ENCODE data around the gene WNT5B. TPM values are rescaled to one million over a fixed set of nuclear protein-coding genes. Genes with fewer than 3 reads are reported as not detected.

WNT5B gene
- total and polyA plus RNA-seq, 4 donors: 0.59 to 2.4 (median 0.97) TPM

DNA sequence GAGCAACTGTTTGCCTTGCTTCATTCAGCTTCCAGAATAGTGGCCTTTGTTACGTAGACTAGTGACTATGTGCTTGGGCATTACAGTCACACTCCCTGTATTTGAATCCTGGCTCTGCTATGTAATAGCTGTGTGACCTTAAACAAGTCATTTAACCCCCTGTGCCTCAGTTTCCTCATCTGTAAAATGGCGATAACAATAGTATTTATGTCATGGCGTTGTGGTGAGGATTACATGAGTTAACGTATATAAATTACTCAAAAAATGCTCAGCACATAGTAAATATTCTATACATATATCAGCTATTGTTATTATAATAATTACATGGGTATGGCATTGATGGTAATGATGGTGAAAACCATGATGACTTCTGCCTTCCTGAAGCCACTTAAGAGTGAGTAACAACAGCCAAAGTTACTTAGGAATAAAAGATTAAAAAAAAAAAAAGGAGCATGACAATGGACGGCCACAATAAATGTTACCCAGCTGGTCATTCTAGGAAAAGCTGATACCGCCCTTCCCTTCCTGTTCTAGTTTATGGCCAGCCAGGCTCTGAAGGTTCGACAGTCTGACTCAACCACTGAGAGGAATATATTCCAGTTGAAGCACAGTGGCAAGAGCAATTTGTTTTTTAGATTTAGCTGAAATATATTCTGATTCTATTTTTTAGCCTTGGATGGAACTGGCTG, 51.9 kb downstream of the WNT5B start:
- no peak for DNase-seq (ENCODE audit: low spot score)
- H3K27ac ChIP-seq (ENCODE audit: low read depth in 1 of 2, low read length in 2 of 2): no peak overlapping the region
- no peak for TF ChIP-seq YY1 (IDR thresholded peaks at IDR 0.05)
- TF ChIP-seq EGR1 (IDR thresholded peaks at IDR 0.05; ENCODE audit: low read depth in 2 of 2): no peak
- TF ChIP-seq HNF4A (conservative IDR thresholded peaks at IDR 0.05): no peak
- no peak for TF ChIP-seq RXRA (IDR thresholded peaks at IDR 0.05)
- no peak for TF ChIP-seq FOXA2 (IDR thresholded peaks at IDR 0.05)
- TF ChIP-seq, protein P1, sequence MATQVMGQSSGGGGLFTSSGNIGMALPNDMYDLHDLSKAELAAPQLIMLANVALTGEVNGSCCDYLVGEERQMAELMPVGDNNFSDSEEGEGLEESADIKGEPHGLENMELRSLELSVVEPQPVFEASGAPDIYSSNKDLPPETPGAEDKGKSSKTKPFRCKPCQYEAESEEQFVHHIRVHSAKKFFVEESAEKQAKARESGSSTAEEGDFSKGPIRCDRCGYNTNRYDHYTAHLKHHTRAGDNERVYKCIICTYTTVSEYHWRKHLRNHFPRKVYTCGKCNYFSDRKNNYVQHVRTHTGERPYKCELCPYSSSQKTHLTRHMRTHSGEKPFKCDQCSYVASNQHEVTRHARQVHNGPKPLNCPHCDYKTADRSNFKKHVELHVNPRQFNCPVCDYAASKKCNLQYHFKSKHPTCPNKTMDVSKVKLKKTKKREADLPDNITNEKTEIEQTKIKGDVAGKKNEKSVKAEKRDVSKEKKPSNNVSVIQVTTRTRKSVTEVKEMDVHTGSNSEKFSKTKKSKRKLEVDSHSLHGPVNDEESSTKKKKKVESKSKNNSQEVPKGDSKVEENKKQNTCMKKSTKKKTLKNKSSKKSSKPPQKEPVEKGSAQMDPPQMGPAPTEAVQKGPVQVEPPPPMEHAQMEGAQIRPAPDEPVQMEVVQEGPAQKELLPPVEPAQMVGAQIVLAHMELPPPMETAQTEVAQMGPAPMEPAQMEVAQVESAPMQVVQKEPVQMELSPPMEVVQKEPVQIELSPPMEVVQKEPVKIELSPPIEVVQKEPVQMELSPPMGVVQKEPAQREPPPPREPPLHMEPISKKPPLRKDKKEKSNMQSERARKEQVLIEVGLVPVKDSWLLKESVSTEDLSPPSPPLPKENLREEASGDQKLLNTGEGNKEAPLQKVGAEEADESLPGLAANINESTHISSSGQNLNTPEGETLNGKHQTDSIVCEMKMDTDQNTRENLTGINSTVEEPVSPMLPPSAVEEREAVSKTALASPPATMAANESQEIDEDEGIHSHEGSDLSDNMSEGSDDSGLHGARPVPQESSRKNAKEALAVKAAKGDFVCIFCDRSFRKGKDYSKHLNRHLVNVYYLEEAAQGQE (IDR thresholded peaks at IDR 0.05): no peak
- TF ChIP-seq, protein P2, sequence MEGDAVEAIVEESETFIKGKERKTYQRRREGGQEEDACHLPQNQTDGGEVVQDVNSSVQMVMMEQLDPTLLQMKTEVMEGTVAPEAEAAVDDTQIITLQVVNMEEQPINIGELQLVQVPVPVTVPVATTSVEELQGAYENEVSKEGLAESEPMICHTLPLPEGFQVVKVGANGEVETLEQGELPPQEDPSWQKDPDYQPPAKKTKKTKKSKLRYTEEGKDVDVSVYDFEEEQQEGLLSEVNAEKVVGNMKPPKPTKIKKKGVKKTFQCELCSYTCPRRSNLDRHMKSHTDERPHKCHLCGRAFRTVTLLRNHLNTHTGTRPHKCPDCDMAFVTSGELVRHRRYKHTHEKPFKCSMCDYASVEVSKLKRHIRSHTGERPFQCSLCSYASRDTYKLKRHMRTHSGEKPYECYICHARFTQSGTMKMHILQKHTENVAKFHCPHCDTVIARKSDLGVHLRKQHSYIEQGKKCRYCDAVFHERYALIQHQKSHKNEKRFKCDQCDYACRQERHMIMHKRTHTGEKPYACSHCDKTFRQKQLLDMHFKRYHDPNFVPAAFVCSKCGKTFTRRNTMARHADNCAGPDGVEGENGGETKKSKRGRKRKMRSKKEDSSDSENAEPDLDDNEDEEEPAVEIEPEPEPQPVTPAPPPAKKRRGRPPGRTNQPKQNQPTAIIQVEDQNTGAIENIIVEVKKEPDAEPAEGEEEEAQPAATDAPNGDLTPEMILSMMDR (IDR thresholded peaks at IDR 0.05; ENCODE audit: low read depth, low read length, missing input control): no peak
- TF ChIP-seq JUND (IDR thresholded peaks at IDR 0.05): no peak
- TF ChIP-seq, protein P3, sequence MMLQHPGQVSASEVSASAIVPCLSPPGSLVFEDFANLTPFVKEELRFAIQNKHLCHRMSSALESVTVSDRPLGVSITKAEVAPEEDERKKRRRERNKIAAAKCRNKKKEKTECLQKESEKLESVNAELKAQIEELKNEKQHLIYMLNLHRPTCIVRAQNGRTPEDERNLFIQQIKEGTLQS (IDR thresholded peaks at IDR 0.05): no peak
- TF ChIP-seq, protein P4, sequence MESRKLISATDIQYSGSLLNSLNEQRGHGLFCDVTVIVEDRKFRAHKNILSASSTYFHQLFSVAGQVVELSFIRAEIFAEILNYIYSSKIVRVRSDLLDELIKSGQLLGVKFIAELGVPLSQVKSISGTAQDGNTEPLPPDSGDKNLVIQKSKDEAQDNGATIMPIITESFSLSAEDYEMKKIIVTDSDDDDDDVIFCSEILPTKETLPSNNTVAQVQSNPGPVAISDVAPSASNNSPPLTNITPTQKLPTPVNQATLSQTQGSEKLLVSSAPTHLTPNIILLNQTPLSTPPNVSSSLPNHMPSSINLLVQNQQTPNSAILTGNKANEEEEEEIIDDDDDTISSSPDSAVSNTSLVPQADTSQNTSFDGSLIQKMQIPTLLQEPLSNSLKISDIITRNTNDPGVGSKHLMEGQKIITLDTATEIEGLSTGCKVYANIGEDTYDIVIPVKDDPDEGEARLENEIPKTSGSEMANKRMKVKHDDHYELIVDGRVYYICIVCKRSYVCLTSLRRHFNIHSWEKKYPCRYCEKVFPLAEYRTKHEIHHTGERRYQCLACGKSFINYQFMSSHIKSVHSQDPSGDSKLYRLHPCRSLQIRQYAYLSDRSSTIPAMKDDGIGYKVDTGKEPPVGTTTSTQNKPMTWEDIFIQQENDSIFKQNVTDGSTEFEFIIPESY (IDR thresholded peaks at IDR 0.05): no peak
- no peak for TF ChIP-seq TAF1 (conservative IDR thresholded peaks at IDR 0.05)
- TF ChIP-seq RAD21 (IDR thresholded peaks at IDR 0.05): no peak
- TF ChIP-seq, protein P5, sequence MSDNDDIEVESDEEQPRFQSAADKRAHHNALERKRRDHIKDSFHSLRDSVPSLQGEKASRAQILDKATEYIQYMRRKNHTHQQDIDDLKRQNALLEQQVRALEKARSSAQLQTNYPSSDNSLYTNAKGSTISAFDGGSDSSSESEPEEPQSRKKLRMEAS (IDR thresholded peaks at IDR 0.05): no peak
- TF ChIP-seq FOXA1 (IDR thresholded peaks at IDR 0.05): no peak
- TF ChIP-seq NR2F2 (IDR thresholded peaks at IDR 0.05): no peak
- H3K36me3 ChIP-seq (ENCODE audit: control insufficient read depth in 4 of 4, insufficient read depth in 3 of 4, low read depth in 1 of 4, low read length in 3 of 4): no peaks in the 10 kb centered on the region
- no peak overlapping the region for H3K9ac ChIP-seq (ENCODE audit: low read depth in 1 of 2, low read length in 2 of 2)
- H3K4me1 ChIP-seq (ENCODE audit: control insufficient read depth in 4 of 4, insufficient read depth in 4 of 4, low read length in 3 of 4): no peaks in the 10 kb centered on the region
- WGBS: 83% methylated on average over 7 of the region's 7 CpGs
- H3K9me3 ChIP-seq (ENCODE audit: control insufficient read depth in 4 of 4, low read length in 3 of 4): no peaks in the 10 kb centered on the region
- H3K4me3 ChIP-seq (ENCODE audit: low read depth in 1 of 3, low read length in 3 of 3): no peak overlapping the region
- H3K27me3 ChIP-seq (ENCODE audit: control insufficient read depth in 4 of 4, insufficient read depth in 4 of 4, low read length in 3 of 4): no peaks in the 10 kb centered on the region

DNA sequence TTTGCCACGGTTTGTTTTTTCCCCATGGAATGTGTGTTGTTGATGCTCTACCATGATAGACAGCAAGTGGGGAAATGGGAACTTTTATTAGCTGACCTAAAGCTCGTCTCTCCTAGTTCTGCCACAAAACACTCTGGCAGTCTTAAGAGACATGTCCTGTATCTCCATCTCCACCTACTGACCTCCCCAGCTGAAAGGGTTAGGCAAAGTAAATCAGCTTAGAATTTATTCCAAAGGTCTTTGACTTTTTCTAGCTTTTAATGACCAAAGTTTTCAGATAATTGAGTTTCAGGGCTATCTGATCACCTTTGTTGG, 52.4 kb downstream of the WNT5B start:
- DNase-seq (ENCODE audit: low spot score): no peak
- Histone ChIP-seq H3K27ac (ENCODE audit: low read depth in 1 of 2, low read length in 2 of 2) (no peak overlapping the region), H3K4me1 (ENCODE audit: control insufficient read depth in 4 of 4, insufficient read depth in 4 of 4, low read length in 3 of 4) (no peaks in the 10 kb centered on the region), H3K9me3 (ENCODE audit: control insufficient read depth in 4 of 4, low read length in 3 of 4) (no peaks in the 10 kb centered on the region), H3K4me3 (ENCODE audit: low read depth in 1 of 3, low read length in 3 of 3) (no peak overlapping the region), H3K9ac (ENCODE audit: low read depth in 1 of 2, low read length in 2 of 2) (no peak overlapping the region), H3K36me3 (ENCODE audit: control insufficient read depth in 4 of 4, insufficient read depth in 3 of 4, low read depth in 1 of 4, low read length in 3 of 4) (no peaks in the 10 kb centered on the region), H3K27me3 (ENCODE audit: control insufficient read depth in 4 of 4, insufficient read depth in 4 of 4, low read length in 3 of 4) (no peaks in the 10 kb centered on the region)
- 63% methylated on average over 2 of the region's 2 CpGs for WGBS
- TF ChIP-seq, protein P5 (IDR thresholded peaks at IDR 0.05): no peak
- TF ChIP-seq GABPA (IDR thresholded peaks at IDR 0.05 in 1 of 2, conservative IDR thresholded peaks at IDR 0.05 in 1 of 2): no peak
